Activated CD4-positive, alpha-beta T cell treated with anti-CD3 and anti-CD28 coated beads for 48 hours (primary cell): ENCODE measurements around the gene KLF6.

Experiments
- DNase-seq: peaks from one replicate; pipeline ENCODE4 v3.0.0-alpha.2; 2020

The KLF6 gene

GRCh38 chr10:3774018-3774813, 10.8 kb downstream of the KLF6 start:
- DNase-seq: no peak

DNA sequence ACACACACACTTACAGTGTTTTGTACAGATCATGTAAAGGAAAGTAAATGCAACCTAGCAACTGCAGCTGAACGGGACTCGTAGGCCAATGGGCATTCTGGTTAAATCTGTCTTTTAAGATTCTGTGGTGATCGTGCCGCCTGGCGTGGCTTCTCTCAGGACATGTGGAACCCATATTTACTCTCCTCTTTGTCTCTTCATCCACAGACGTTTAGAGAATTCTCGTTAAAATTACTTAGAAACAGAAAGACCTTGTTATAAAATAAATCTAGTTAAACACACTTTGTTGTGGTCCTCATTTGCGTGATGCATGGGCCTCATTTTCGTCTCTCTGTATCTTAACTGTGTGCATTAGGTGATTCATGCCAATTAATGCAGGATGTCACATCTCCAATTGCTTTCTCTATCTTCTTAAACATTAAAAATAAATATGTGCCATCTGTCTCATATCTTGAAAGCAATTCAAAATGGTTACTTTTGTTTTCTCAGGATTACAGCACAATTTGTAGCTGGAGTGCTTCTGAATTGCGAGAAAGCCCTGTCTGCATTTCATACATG, 11.5 kb downstream of the KLF6 start:
- no peak for DNase-seq

DNA sequence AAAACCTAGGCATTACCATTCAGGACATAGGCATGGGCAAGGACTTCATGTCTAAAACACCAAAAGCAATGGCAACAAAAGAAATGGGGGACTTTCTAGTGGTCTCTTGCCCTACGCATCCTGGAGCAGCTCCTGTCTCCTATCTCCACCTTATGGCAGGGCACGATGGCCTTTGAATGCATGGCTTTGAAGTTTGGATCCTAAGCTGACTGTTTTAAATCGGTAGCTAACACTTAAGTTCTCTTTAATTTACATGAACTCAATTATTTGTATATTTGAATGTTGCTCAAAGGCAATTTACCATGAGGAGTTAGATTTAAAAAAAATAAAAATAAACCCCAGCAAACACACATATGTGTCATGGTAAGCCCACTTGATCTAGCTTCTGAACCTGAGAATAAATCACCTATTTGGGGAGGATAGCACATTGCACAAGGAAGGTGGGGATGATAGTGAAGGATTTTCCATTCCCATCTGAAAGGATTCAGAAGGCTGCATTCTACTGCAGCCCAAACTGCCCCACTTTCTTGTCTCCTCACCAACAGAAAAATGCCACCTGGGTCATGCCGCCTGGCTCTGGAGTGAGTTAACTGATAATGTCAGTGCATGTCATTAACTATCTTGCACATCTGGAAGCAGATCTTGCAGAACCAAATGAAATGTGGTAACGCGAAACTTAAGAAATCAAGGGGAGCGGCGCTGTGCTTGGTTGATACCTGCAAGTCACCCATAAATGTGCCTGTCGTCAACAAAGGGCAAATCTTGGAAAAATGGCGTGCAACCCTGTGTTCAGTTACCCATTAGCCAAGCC, 12.4 kb downstream of the KLF6 start:
- DNase-seq: no peak

DNA sequence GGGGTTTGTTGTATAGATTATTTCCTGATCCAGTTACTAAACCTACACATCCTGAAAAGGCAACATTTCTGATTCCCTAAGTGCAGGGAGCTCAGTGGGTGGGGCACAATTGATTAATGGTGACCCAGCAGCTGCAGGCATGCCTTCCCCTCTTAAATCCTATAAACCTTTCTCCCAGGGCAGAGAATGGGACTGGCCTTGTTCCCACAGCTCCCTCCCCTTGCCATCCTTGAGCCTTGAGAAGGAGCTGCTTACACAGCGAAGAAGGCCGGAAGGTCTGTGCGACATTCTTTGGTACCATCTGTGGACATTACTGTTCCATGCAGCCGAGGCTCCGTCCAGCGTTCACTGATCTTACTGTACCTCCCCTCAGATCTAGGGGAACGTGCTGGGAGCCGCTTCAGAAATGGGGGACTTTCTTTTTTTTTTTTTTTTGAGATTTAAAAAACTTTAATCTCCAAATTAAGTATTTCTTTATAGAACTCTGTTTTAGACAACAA, 14.3 kb downstream of the KLF6 start:
- no peak for DNase-seq

DNA sequence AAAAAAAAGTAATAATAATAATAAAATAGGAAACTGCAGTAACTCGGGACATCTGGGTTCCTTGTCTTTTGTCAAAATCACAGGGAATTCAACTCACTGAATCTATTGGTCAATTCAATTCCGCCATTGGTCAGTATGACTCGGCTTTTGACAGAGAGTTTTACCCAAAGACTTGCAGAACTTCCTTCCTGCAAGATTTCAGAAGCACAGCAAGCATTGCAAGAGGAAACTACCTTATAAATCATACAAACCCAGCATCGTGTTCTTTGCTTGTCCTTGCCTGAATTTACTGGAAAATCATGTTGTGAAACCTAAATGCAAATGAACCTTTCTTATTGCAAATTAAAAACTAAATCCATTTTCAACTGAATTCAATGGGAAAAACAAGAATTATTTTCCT, 15.5 kb downstream of the KLF6 start:
- DNase-seq: no peak

DNA sequence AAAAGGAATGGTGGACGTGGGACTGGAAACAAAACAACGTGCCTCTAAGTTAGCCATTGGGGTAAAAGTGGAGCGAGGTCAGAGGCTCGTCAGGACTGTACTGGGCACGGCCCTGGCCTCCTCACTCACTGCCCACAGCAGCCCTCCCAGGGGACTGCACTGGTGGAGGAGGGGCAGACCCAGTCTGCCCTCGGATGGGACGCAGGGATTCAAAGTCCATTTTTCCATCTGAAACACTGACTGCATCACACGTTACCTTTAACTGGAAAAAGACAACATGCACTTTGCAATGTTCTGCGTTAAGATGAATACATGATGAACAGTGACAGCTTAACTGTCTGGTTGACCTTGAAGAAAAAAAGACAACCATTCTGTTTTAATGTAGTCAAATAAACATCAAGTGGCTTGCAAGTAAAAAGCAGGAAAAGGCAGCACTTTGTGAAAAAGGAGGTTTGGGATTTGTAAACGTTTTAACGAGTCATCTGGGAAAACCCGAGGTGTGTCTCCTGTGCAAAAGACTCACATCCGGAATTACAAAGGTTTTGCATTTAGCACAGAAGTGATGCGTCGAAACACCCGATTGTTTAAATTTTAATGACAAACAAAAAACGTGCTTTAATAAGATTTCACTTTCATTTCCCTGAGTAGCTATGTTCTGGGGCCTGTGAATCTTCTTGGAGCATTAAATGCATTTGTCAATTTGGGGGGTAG, 18.8 kb downstream of the KLF6 start:
- DNase-seq: no peak

GRCh38 chr10:3765146-3765545, 19.9 kb downstream of the KLF6 start:
- peak; percentile 43 for DNase-seq

DNA sequence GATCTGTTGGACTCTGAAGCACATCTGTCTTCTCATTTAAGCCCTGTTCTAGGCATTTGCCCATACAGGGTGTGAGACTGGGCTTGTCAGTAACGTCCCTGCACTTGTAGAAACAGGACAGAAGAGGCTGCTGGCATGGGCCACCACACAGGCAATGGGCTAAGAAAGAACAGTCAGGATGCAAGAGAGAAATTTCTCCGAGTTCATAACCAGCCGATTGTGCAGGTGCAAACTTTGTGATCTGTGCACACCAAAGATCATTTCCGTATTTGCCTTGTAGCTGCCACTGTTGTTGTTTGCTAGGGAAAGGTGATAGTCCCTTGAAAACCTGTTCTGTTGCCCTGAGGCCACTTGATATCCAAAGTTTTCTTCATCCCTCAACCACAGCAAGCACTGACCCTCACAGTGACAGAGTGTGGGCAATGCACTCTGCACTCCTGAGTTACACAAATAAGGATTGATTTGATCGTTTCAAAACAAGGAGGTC, 20.3 kb downstream of the KLF6 start:
- DNase-seq: no peak

GRCh38 chr10:3763852-3764625, 21.0 kb downstream of the KLF6 start:
- no peak for DNase-seq

DNA sequence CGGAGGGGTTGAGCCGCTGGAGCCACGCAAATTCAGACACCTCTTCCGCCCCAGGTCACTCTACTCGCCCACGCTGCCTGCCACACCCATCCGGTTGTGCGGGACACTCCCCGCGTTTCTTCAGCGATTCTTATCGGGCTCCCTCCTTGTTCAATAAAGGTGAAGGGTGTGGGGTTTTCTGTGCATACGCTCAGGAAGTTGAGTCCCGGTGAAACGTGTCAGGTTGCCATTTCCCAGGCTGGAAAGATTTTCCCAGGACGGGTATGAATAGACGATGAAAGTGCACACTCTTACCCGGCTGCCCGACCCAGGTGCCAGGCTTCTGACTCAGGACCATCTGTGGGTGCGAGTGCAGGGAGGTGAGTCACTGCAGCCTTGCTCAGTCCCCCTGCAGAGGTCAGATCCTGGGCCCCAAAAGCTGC, 22.0 kb downstream of the KLF6 start:
- DNase-seq: peak; percentile 39

- no peak for DNase-seq
Measured at GRCh38 chr10:3762309-3762708, 22.7 kb downstream of the KLF6 start.

GRCh38 chr10:3761904-3762303, 23.1 kb downstream of the KLF6 start:
- DNase-seq: no peak

DNA sequence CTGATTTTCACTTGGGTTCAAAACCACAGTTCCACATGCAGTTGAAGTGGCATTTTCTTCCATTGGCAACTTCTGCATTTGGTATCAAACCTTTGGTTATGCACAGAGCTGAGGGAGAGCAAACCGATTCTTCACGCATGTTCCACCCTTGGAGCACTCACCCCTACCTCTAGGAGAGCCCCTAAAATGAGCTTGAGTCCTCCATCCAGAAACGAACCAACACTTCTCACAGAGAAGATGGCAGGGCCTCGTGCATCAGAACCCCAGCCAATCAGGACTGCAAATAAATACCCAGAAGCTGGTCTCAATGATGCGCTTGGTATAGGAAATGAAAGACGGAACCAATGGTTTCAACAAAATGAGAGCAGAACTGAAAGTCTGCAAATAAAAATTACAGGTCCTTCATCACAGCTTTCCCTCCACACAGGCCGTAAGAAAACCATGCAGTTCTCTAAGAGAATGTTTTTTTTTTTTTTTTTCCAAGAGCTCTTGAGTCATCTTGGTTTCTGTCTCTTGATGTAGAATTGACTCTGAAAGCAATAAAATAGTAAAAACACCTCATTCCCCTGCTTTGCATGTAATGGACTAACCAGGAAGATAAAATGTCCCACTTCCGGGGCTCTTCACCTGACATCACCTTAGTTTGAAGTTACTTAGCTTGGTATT, 23.9 kb downstream of the KLF6 start:
- DNase-seq: peak; percentile 31

DNA sequence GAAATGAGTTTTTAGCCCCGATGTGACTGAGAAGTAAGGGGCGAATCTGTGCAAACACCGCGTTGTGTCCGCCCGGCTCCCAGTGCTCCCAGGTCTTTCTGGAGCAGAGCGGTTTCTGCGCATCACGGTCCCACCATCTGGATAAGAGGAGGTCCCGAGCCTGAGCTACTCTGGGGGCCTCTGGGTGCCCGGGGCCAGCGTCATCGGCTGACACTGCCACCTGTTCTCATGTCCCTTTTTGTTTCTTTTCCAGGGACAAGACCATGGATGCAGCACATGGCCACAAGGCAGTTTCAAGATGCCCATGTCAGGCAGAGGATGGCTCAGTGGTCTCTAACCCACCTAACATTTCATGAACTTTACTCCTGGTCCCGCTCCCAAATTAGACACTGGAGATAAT, 24.9 kb downstream of the KLF6 start:
- DNase-seq: no peak

GRCh38 chr10:3759397-3759796, 25.6 kb downstream of the KLF6 start:
- DNase-seq: no peak

DNA sequence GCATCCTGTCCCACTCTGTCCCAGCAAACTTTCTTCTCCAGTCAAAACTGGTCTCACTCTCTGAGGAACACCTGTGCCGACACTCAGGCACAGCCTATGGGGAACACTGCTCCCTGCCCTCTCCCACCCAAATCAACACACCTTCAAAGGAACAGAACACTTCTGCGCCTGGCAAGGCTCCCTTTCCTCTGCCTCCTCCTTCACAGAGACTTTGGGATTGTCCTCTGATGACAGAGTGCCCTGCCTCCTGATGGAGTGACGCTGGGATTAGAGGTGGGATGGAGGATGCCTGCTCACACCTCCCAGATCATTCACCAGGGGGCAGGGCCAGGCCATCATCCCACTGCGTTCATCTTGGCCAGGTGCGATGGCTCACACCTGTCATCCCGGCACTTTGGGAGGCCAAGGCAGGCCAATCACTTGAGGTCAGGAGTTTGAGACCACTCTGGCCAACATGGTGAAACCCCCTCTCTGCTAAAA, 26.5 kb downstream of the KLF6 start:
- DNase-seq: no peak

DNA sequence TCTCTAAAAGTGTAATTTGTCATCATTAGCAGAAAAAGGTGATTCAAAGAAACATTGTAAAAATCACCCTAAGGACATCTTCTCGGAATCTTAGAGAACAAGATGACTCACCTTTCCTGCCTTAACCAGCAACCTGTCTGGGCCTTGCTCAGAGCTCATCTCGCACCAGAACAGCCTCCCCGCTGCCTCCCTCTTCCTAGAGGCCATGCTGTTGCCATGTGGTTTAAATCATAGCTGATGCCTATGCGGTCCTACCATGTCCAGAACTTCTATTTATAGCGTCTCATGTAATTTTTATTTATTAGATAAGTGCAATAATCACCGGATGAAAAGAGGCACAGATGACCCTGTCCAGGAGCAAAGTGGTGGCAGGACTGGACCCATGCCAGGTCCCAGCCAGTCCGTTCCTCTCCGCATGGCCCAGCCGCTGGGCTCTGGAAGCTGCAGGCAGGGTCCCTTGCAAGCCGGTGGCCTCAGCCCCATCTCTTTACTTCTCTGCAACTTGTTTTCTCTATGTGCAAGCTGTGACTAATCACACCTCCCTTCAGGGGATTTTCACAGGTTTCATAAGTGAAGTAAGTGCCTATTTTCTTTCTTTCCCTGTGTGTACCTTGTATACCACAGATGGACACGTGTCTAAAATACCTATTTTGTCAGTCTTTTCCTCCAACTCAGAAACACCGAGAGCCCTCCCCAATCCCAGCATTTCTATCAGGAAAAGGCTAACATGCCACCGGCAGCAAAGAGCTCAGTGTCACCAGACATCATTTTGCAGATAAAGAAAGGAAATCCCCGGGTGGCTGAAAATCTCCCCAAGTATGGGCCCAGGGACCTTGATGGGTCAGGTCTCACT, 27.1 kb downstream of the KLF6 start:
- peak; percentile 78 for DNase-seq

DNA sequence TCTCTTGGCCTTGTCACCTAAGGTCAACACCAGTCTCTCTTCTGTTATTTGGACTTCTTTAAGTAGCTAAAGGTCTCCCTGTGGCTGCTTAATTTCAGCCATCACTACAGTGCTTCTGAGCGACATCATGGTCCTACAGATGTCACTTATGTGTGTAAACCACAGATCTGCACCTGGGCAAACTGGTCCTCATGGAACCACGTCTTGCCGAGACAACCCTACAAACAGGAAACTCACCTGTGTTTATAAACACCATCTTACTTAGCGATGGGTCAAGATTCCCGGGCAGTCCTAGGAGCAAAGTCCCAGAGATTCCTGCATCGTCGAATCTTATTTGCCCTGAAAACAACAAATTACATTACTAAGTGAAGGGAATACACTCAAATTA, 27.8 kb downstream of the KLF6 start:
- no peak for DNase-seq

DNA sequence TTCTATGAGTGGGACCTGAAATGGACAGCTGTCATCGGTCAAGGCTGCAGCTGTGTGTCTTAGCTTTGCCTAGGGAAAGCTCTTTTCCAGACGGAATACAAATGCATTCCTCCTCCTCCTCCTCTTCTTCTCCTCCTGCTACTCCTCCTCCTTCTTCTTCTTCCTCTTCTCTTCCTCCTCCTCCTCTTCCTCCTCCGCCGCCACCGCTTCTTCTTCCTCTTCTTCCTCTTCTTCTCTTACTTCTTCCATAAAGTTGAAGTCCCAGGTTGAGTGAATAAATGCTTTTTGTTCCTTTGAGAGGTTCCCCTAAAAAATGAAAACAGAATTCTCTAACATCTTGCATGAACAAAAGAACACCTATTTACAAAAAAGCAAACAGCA, 28.7 kb downstream of the KLF6 start:
- no peak for DNase-seq
